IPS-NIHi11 (cell line): ENCODE measurements around the gene ENTPD6.

Source experiments
- DNase-seq: peaks from one replicate; pipeline ENCODE4 v3.0.0; 2012; ENCODE audit warnings: mixed read lengths, low spot score

ENTPD6 gene

DNA sequence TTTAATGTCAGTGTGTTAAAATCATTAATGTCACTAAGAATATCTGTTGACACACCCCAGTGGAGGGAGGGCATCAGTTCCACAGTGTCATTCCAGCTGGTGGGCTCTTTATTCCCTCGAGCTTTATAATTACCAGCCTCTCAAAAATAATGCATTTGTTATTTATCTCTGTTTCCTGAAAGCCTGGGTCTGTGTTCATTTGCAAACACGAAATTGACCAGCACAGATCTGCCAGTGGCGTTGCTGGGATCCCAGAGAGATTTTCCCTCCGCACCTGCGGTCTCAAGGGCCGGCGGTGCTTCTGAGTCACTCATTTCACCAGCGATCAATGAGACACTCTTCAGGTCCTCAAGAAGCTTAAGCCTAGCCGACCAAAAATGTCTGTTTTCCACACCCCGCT, 46.7 kb downstream of the ENTPD6 start:
- DNase-seq = no peak

DNA sequence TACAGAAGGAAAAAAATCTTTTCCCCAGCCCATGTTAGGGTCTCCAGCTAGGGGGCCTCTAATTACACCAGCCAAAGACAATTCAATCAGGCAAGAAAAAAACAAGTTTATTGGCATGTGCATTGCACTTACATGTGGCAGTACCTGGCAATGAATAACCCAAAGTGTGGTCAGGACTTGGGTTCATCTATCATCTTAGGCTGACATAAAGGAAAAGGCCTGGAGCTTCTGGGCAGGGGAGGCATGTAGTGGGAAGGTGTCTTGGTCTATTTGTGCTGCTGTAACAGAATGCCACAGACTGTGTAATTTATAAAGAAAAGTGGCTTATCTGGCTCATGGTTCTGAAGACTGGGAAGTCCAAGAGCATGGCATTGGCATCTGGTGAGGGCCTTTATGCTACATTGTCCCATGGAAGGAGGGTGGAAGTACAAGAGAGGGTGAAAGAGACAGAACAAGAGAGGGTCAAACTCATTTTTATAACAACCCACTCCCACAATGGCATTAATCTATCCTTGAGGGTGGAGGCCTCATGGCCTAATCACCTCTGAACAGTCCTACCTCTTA, 48.0 kb downstream of the ENTPD6 start:
- DNase-seq = no peak

- DNase-seq = no peak
Observed at GRCh38 chr20:25244976-25245375, 49.5 kb downstream of the ENTPD6 start.

GRCh38 chr20:25245461-25245860, 49.9 kb downstream of the ENTPD6 start:
- no peak for DNase-seq

GRCh38 chr20:25246182-25246999, 50.9 kb downstream of the ENTPD6 start:
- DNase-seq = no peak

DNA sequence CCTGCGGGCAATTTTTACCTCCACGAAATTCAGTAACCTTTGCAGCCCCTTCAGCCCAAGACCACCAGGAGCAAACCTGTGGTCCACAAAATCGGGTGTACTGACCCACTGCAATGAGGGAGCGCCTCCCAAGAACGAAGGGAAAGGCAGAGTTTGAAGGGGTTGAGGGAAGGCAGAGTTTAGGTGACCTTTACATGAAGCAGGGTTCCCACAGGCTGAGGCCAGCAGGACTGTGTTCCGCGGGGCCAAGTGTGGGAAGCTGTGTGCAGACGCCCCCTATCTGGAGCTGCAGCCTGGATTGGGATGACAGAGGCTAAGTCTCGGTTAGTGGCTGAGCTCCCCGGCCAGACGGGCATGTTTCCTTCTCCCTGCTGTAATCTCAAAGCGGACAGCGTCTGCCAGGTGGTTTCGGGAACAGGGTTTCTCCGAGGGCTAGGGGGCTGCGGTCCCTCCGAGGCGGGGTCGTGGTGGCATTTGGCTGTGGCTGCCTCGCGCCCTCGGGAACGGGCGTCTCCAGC, 51.5 kb downstream of the ENTPD6 start:
- DNase-seq = peak; percentile 54

DNA sequence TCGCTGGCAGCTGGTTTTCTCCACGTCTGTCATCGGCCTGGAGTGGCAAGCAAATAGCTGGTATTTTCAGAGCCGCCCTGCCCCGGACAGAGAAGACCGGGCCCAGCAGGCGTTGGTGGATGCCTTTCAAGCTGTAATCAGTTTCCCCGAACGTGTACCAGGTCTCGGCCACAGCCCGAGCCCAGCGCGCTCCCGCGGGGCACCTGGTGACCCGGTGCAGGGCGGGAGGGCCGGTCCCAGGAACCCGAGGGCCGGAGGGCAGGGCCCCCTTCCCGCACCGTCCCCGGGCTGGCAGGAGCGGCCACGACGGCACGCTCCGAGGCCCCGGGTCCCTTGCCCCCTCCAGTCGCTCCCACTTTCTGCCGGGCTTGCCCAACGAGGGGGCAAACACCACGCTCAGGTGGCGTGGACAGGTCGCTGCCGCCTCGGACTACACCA, 52.0 kb downstream of the ENTPD6 start:
- DNase-seq = peak; percentile 33

DNA sequence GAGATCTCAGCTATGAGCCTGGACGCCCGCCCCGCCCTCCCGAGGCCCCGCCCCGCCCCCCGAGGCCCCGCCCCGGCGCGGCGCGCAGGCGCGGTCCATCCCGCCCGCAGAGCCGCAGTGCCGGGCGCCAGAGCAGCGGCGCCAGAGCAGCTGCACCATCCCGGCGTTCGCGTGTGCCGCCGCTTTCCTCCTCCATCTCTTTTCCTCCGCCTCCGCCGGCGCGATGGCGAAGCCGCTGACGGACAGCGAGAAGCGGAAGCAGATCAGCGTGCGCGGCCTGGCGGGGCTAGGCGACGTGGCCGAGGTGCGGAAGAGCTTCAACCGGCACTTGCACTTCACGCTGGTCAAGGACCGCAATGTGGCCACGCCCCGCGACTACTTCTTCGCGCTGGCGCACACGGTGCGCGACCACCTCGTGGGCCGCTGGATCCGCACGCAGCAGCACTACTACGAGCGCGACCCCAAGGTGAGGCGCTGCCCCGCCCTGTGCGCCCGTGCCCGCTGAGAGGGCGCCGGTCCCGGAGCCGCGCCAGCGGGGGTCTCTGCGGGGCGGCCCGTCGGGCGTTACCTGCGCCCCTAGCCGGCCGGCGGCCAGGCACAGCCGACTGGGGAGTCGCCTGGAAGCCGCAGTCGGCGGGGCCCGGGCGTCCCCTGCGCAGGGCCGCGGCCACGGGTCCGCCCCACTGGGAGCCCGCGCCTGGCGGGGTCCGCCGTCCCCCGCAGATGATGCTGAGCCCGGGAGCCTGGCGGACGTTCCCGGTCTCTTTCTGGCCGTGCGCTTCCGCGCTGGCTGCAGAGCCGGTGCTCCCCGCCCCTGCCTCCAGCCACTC, 52.7 kb downstream of the ENTPD6 start, which contains the start of gene PYGB:
Gene PYGB, plus strand, starts transcription at position 130 of the 830 bp plus-strand sequence. Its CDS starts 94 bp downstream, at position 224.
- peak; percentile 96 for DNase-seq

- no peak for DNase-seq
Observed at GRCh38 chr20:25248786-25249172, 53.3 kb downstream of the ENTPD6 start.

GRCh38 chr20:25249198-25249931, 53.9 kb downstream of the ENTPD6 start:
- no peak for DNase-seq

GRCh38 chr20:25250508-25250907, 55.0 kb downstream of the ENTPD6 start:
- no peak for DNase-seq

DNA sequence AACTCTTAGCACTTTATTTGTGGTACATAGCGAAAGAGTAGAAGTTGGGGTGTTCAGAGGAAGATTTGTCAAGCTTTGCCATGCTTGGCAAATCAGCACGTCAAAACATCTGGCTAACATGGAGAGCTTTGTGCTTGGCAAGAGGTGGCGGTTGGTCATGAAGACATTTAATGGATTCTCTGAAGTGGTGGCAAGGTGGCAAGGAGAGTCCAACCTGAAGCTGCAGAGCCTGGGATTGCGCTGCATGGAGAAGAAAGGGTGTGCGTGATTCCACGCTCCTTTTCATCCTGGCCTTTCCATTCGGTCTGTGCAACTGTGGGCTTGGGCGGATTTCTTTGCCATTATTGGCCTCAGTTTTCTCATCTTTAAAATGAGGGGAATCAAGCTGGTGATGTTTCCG, 55.5 kb downstream of the ENTPD6 start:
- no peak for DNase-seq

DNA sequence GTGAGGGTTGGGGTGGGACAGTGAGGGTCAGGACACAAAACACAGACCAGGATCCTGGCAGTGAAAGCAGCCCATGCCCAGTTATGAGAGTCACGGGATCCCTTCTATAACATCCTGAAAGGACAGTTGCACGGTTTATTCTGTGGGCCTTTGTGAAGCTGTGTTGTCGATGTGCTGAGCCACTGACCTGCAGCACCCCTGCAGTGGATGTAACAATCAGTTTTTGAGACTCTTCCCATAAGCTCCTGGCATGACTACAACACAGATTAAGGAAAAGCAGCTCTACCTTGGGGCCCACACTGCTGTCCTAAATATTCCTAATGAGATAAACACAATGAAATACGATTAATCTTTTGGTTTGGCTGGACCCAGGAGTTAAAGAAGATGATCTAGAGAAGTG, 56.0 kb downstream of the ENTPD6 start:
- no peak for DNase-seq

- DNase-seq = no peak
Observed at GRCh38 chr20:25252230-25252651, 56.7 kb downstream of the ENTPD6 start.

- no peak for DNase-seq
Observed at GRCh38 chr20:25252686-25253421, 57.3 kb downstream of the ENTPD6 start.

GRCh38 chr20:25253606-25254275, 58.2 kb downstream of the ENTPD6 start:
- no peak for DNase-seq

DNA sequence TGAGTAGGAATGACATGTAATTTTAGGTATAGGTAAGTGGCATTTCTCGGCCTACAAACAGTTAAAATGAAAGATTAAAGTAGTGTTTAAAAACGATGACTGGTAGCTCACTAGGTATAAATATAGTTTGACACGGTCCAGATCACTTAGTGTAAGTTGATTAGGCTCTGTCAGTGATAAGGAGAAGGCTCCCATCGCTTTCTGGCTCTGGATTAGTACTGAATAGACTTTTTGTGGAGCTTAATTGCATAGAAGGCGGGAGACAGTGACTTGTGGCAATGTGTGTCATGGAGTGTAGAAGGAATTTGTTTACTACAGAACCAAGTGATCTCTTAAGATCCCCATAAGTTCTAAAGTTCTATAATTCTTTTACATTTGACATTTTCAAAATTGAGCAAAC, 59.1 kb downstream of the ENTPD6 start:
- DNase-seq = no peak

DNA sequence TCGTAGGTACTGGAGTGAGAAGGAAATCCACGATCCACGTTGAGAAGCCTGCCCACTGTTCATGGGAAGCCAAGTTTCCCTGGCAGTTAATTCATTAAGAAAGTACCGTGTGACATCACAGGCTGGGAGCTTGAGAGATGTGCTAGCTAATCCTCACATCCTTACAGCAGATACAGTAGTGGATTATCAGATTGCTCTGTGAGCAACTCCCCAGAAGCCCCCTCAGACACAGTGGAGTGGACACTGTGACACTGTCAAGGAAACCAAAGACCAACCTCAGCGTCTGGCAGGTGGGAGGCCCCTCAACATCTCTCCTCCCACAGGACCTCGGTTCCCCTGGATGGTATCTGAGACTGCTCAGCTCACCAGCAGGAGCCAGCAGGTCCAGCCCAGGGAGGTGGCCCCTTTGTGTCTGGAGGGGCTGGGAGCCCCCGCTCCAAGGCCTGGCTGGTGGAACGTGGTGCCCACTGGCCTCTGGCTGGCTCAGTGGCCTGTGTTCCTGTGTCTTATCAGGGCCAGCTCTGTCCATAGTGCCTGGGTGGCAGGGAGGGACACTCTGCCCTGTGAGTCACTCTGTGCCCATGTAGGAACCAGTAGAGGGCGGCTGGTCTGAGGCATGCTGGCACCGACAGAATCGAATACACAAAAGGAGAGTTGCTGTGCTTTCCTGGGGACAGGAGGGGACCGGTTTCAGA, 59.6 kb downstream of the ENTPD6 start:
- DNase-seq = no peak

DNA sequence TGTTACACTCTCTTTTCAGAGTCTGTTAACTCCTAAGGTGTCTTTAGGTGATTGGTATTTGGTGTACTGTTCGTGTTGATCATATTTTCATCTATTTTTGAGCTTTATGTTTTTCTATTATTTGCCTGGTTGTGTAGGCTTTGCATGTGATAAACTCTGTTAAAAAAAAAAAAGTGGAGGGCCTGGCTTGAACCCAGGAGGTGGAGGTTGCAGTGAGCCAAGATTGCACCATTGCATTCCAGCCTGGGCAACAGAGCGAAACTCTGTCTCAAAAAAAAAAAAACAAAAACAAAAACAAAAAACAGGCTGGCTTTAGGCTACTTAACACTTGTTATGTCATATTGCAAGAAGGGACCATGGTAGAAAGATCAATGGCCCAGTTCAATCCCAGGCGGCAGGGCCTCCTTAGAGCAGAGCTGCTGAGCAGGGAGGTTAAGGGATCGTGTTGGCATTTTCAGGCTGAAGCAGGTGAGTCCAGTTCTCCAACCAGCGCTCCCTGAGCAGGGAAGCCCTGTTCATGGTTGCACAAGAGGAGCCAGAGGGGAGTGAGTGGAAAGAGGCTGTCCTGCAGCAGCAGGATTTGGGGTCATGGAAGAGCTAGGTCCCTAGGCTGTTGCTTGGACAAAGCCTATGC, 60.8 kb downstream of the ENTPD6 start:
- no peak for DNase-seq
